CD4-positive, alpha-beta memory T cell (primary cell): Measurements from ENCODE around the gene GMPR2. TPM values are rescaled to one million over a fixed set of nuclear protein-coding genes. Genes with fewer than 3 reads are reported as not detected.

Experiments
- CTCF ChIA-PET: fragments of 350-600 bp; sonication (Branson Sonifier 250); formaldehyde crosslinking; loops from one replicate; lab custom pipeline; 2021; ENCODE audit warnings: inconsistent platforms; ENCODE audit not compliant: partially characterized antibody; lab: Charles Lee
- POLR2A ChIA-PET: fragments of 350-600 bp; sonication (Branson Sonifier 250); formaldehyde crosslinking; loops from one replicate; lab custom pipeline; 2021; ENCODE audit not compliant: partially characterized antibody; lab: Charles Lee
- DNase-seq, 5 donors: peaks; one replicate each; pipeline versions ENCODE4 v3.0.0 to v3.0.0-alpha.2; 2020 to 2022; ENCODE audit warnings: mixed read lengths in 1 of 5
- H3K27ac ChIP-seq: one replicate; pipeline ENCODE4 v1.7.0; 2013; ENCODE audit warnings: low read depth, low read length
- H3K27me3 ChIP-seq: 2 replicates; pipeline ENCODE4 v1.7.0; 2013; ENCODE audit warnings: mild to moderate bottlenecking, low read length, moderate library complexity; ENCODE audit not compliant: insufficient read depth
- H3K36me3 ChIP-seq: 2 replicates; pipeline ENCODE4 v1.7.0; 2013; ENCODE audit warnings: mild to moderate bottlenecking, low read length, moderate library complexity; ENCODE audit not compliant: insufficient read depth
- H3K4me1 ChIP-seq: 2 replicates; pipeline ENCODE4 v1.7.0; 2013; ENCODE audit warnings: mild to moderate bottlenecking, low read length, moderate library complexity; ENCODE audit not compliant: insufficient read depth
- H3K4me3 ChIP-seq, 2 donors: one replicate each; pipeline ENCODE4 v1.7.0; 2013; ENCODE audit warnings: low read length in 2 of 2, mild to moderate bottlenecking in 1 of 2
- H3K9me3 ChIP-seq, 2 donors: one replicate each; pipeline ENCODE4 v1.7.0; 2013; ENCODE audit warnings: low read length in 2 of 2, control low read depth in 1 of 2; ENCODE audit not compliant: control insufficient read depth in 1 of 2
- H3K27ac Mint-ChIP-seq, 7 donors: one replicate each; pipeline ENCODE4 v1.8.0; 2020 to 2021; ENCODE audit warnings: mixed read lengths in 7 of 7, mild to moderate bottlenecking in 6 of 7, inconsistent platforms in 3 of 7, moderate library complexity in 3 of 7
- H3K27me3 Mint-ChIP-seq, 2 donors: one replicate each; pipeline ENCODE4 v1.8.0; 2020 to 2021; ENCODE audit warnings: mixed read lengths in 2 of 2
- H3K36me3 Mint-ChIP-seq, 2 donors: one replicate each; pipeline ENCODE4 v1.8.0; 2020 to 2021; ENCODE audit warnings: mixed read lengths in 2 of 2, inconsistent platforms in 1 of 2, mild to moderate bottlenecking in 1 of 2
- H3K4me1 Mint-ChIP-seq, 4 donors: one replicate each; pipeline ENCODE4 v1.8.0; 2020 to 2021; ENCODE audit warnings: mixed read lengths in 4 of 4, mild to moderate bottlenecking in 1 of 4
- H3K4me3 Mint-ChIP-seq, 8 donors: one replicate each; pipeline ENCODE4 v1.8.0; 2020 to 2021; ENCODE audit warnings: mixed read lengths in 8 of 8, mild to moderate bottlenecking in 7 of 8, moderate library complexity in 6 of 8, inconsistent platforms in 3 of 8
- H3K9me3 Mint-ChIP-seq, 8 donors: one replicate each; pipeline ENCODE4 v1.8.0; 2020 to 2021; ENCODE audit warnings: mixed read lengths in 8 of 8, mild to moderate bottlenecking in 5 of 8, inconsistent platforms in 3 of 8, moderate library complexity in 1 of 8
- intact Hi-C: fragments of 100-400 bp; cut with micrococcal nuclease; formaldehyde crosslinking; loops from one replicate; pipeline ENCODE4 v1.15.1; 2023
- polyA plus RNA-seq, 2 donors: library from polyadenylated mRNA; unstranded; fragments of 300-500 nt; fragmentation: Illumina TruSeq; gene quantifications; one replicate each; pipeline ENCODE4 v1.2.3, GENCODE V29; 2021
- total RNA-seq, 2 experiments: library from RNA; stranded (reverse); gene quantifications; one replicate each; pipeline ENCODE4 v1.2.3, GENCODE V29; 2021

Gene GMPR2
- total and polyA plus RNA-seq, 4 experiments from 2014 or later = 91.0 to 116 (median 99.3) TPM

DNA sequence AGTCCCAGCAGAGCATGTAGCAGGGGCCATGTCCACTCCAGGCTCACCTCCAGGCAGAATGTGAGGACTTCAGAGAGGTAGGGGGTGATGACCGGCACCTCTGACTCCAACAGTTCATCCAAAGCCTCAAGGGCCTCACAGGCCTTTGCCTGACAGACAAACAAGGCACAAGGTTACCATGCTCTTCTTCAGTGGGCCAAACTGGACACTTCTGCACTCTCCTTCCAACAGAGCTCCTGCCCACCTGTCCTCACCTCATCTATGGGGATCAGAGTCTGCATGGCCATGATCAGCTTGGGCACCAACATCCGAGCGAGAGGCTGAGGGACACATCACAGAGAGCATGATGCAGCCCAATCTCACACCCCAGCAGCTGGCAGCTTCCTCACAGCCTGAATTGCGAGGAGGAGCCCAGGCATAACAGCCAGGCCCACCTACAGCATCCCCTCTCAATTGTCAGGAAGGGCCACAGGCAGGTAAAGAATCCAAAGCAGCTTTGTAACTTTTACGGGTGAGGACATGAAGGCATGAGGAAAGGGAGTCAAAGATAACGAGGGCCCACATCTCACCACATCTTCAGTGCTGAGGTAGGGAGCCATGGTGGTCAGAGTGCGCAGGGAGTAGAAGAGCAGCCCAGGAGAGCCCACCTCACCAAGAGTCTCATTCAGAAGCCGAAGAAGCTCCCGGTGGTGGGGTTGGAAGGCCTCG is 45.7 kb upstream of the GMPR2 start:
- no peaks in the 10 kb centered on the region for H3K27me3 ChIP-seq
- DNase-seq = no peak
- H3K4me3 Mint-ChIP-seq = peak overlapping the region; percentile 36 to 96 (median 70)
- peaks cover 23% of the 10 kb centered on the region for H3K4me1 ChIP-seq
- CTCF ChIA-PET = interaction anchor here (0.8 to 3.9 kb wide), 3 partner anchors 25 to 29 kb away, joined by 3 to 15 read pairs (median 11); partner anchors contain the start of genes CHMP4A, IRF9 and MDP1
- no peak overlapping the region for H3K4me3 ChIP-seq
- POLR2A ChIA-PET = interaction anchor here (1.0 to 5.6 kb wide), 9 partner anchors 9 to 73 kb away, joined by 3 to 75 read pairs (median 22); partner anchors contain the start of genes CHMP4A, DCAF11, IRF9 and MDP1
- H3K9me3 ChIP-seq = no peaks in the 10 kb centered on the region
- intact Hi-C loops = no loop called here
- no peak overlapping the region for H3K27ac ChIP-seq
- peaks cover 36% of the 10 kb centered on the region for H3K36me3 ChIP-seq
- peaks cover 15 to 44% (median 27%) of the 10 kb centered on the region in 4 donors for H3K4me1 Mint-ChIP-seq
- H3K27ac Mint-ChIP-seq = peak overlapping the region in 6 of 7 donors; percentile 53 to 96 (median 80)
- peaks cover 8 to 52% of the 10 kb centered on the region in 2 donors for H3K36me3 Mint-ChIP-seq
- no peaks in the 10 kb centered on the region for H3K27me3 Mint-ChIP-seq
- no peaks in the 10 kb centered on the region for H3K9me3 Mint-ChIP-seq

DNA sequence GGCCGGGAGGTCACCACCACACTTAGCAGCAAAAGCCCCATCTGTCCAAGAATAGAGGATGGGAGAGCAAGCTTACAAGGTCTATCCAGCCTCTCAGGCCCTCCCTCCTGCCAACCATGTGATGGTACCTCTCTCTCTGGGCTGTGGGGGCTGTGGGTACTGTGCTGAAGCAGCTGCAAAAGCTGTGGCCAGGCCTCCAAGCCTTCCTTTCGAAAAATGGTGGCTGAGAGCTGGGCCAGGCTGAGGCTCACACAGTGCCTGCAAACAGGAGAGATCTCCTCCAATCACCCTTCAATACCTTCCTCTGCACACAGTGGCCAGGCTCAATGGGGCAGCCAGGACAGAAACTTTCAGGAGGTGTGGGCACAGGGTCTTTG is 45.2 kb upstream of the GMPR2 start:
- no peaks in the 10 kb centered on the region for H3K27me3 Mint-ChIP-seq
- ChIA-PET CTCF (interaction anchor here (0.8 to 3.9 kb wide), 3 partner anchors 26 to 29 kb away, joined by 3 to 15 read pairs (median 11); partner anchors contain the start of genes CHMP4A, IRF9 and MDP1), POLR2A (interaction anchor here (1.0 to 5.6 kb wide), 11 partner anchors 8 to 73 kb away, joined by 3 to 75 read pairs (median 22); partner anchors contain the start of genes CHMP4A, DCAF11, IRF9 and MDP1)
- peaks cover 12 to 54% of the 10 kb centered on the region in 2 donors for H3K36me3 Mint-ChIP-seq
- intact Hi-C loops = no loop called here
- Histone ChIP-seq H3K9me3 (no peaks in the 10 kb centered on the region), H3K36me3 (peaks cover 41% of the 10 kb centered on the region), H3K27me3 (no peaks in the 10 kb centered on the region), H3K4me1 (peaks cover 23% of the 10 kb centered on the region), H3K4me3 (peak overlapping the region in 1 of 2 donors; percentile 90), H3K27ac (peak overlapping the region; percentile 80)
- no peaks in the 10 kb centered on the region for H3K9me3 Mint-ChIP-seq
- H3K4me3 Mint-ChIP-seq = peak overlapping the region; percentile 90 to 96 (median 93)
- peak overlapping the region; percentile 93 to 96 (median 96) for H3K27ac Mint-ChIP-seq
- no peak for DNase-seq
- peaks cover 17 to 50% (median 31%) of the 10 kb centered on the region in 4 donors for H3K4me1 Mint-ChIP-seq

DNA sequence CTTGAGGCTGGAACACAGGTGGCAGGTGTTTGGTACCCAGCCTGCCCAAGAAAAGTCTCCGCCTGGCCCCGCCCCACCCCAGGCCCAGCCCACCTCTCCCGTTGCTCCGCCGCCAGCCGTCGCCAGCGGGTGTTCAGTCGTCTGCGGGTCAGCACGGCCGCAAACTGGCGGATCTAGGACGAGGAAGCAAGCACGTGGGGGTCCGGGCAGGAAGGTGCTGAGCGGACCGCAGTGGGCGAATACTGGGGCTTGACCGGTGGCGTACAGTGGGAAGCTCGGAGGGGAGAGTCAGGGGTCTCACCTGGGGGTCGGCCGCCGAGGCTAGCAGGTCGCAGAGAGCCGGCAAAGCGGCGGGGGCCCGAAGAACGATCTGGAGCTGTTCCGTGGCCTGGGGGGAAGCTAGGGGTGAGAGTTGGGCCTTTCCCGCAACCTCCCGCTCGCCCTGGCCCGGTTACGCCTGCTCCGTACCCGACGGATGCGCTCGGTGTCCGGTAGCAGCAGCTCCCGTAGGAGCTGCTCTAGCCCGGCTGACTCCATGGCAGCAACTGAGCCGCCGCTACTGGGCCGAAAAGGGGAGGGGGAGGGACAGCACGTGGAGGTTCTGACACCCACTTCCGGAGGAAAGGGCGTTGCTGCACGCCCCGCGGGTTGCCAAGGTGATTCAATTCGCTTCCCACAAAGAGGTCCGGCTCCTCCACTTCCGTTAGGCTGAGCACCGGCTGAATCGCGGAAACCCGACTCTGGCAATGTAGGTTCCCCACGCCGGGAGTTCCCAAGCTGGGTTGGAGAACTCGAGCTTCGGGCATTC is 44.3 kb upstream of the GMPR2 start, which contains the start of gene IPO4:
Gene IPO4 (minus strand): TSS at position 566 of the 808 bp plus-strand sequence. CDS start 29 bp downstream, at position 537.
- H3K4me3 Mint-ChIP-seq = peak within 1 kb of the TSS; percentile 90 to 96 (median 93)
- H3K9me3 Mint-ChIP-seq = no peaks in the 10 kb centered on the region
- peaks cover 43% of the 10 kb centered on the region for H3K36me3 ChIP-seq
- DNase-seq = peak; percentile 92 to 98 (median 95)
- H3K4me3 ChIP-seq = peak within 1 kb of the TSS; percentile 31 to 90
- ChIA-PET CTCF (interaction anchor here (0.6 to 3.9 kb wide), 9 partner anchors 25 to 82 kb away, joined by 3 to 15 read pairs (median 4); partner anchors contain the start of genes CHMP4A, IRF9, MDP1 and RNF31), POLR2A (interaction anchor here (0.8 to 5.6 kb wide), 28 partner anchors 10 to 241 kb away, joined by 3 to 75 read pairs (median 5); partner anchors contain the start of genes CBLN3, CHMP4A, DCAF11 and EMC9)
- no peaks in the 10 kb centered on the region for H3K9me3 ChIP-seq
- H3K4me1 ChIP-seq = peaks cover 23% of the 10 kb centered on the region
- H3K27me3 ChIP-seq = no peaks in the 10 kb centered on the region
- peaks cover 20 to 56% (median 36%) of the 10 kb centered on the region in 4 donors for H3K4me1 Mint-ChIP-seq
- intact Hi-C loops = loop anchor here (1.0 to 2.0 kb wide), 7 partner anchors 17 to 74 kb away; partner anchors contain the start of genes CHMP4A, DCAF11, GMPR2 and IRF9
- H3K27ac Mint-ChIP-seq = peak within 1 kb of the TSS; percentile 93 to 96 (median 96)
- no peaks in the 10 kb centered on the region for H3K27me3 Mint-ChIP-seq
- H3K36me3 Mint-ChIP-seq = peaks cover 14 to 50% of the 10 kb centered on the region in 2 donors
- H3K27ac ChIP-seq = peak within 1 kb of the TSS; percentile 80

DNA sequence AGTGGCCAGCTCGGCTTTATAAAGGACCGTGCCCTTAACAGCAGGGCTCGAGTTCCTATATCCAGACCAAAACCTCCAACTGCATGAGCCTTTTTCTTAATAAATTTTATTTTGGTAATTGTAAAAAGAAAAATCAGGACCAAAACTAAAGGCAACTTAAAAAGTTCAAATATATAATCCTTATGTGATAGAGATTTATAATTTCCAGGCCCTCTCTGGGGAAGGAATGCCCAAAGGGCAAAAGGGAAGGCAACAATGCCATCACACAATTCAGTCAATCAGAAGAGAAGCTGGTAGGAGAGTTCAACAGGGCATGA is 43.7 kb upstream of the GMPR2 start:
- H3K27me3 Mint-ChIP-seq = no peaks in the 10 kb centered on the region
- Histone ChIP-seq H3K4me1 (peaks cover 26% of the 10 kb centered on the region), H3K27ac (peak overlapping the region; percentile 80), H3K9me3 (no peaks in the 10 kb centered on the region), H3K27me3 (no peaks in the 10 kb centered on the region), H3K4me3 (no peak overlapping the region), H3K36me3 (peaks cover 42% of the 10 kb centered on the region)
- peak overlapping the region in 7 of 8 donors; percentile 91 to 96 (median 93) for H3K4me3 Mint-ChIP-seq
- intact Hi-C loops = loop anchor here (2.0 kb wide), 1 partner anchor 54 kb away; the partner anchor contains the start of gene TINF2
- ChIA-PET CTCF (interaction anchor here (0.6 to 3.9 kb wide), 10 partner anchors 25 to 119 kb away, joined by 3 to 15 read pairs (median 4); partner anchors contain the start of genes CHMP4A, CIDEB, IRF9 and MDP1), POLR2A (interaction anchor here (0.8 to 5.6 kb wide), 26 partner anchors 10 to 241 kb away, joined by 3 to 75 read pairs (median 5); partner anchors contain the start of genes CBLN3, CHMP4A, DCAF11 and EMC9)
- peaks cover 14 to 47% of the 10 kb centered on the region in 2 donors for H3K36me3 Mint-ChIP-seq
- peak overlapping the region; percentile 93 to 96 (median 96) for H3K27ac Mint-ChIP-seq
- no peak for DNase-seq
- H3K9me3 Mint-ChIP-seq = no peaks in the 10 kb centered on the region
- H3K4me1 Mint-ChIP-seq = peaks cover 22 to 59% (median 38%) of the 10 kb centered on the region in 4 donors

DNA sequence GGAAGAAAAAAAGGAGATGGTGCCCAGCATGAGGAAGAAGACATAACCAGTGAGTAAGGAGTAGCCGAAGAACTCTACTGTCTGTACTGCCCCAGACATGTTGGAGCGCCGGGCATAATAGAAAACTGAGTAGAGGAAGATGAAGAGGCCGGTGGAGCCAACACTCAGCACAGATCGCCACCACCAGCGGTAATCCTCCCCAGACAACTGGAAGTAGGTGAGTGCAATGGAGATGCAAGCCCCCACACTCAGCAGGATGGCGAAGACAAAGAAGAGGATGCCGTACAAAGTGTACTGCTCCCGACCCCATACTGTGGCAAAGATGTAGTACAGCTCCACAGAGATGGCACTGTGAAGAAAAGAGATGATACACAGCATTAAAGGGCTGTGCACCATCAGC is 43.3 kb upstream of the GMPR2 start:
- peaks cover 30% of the 10 kb centered on the region for H3K4me1 ChIP-seq
- intact Hi-C loops = loop anchor here (2.0 kb wide), 1 partner anchor 53 kb away; the partner anchor contains the start of gene TINF2
- Mint-ChIP-seq H3K9me3 (no peaks in the 10 kb centered on the region), H3K36me3 (peaks cover 14 to 47% of the 10 kb centered on the region in 2 donors), H3K4me1 (peaks cover 26 to 63% (median 43%) of the 10 kb centered on the region in 4 donors), H3K27ac (peak overlapping the region; percentile 93 to 96 (median 96)), H3K27me3 (no peaks in the 10 kb centered on the region), H3K4me3 (peak overlapping the region in 1 of 8 donors; percentile 96)
- H3K9me3 ChIP-seq = no peaks in the 10 kb centered on the region
- H3K4me3 ChIP-seq = no peak overlapping the region
- no peak for DNase-seq
- CTCF ChIA-PET = interaction anchor here (0.6 to 3.9 kb wide), 9 partner anchors 24 to 119 kb away, joined by 3 to 15 read pairs (median 4); partner anchors contain the start of genes CHMP4A, CIDEB, IRF9 and MDP1
- POLR2A ChIA-PET = interaction anchor here (0.9 to 5.6 kb wide), 21 partner anchors 10 to 150 kb away, joined by 3 to 75 read pairs (median 6); partner anchors contain the start of genes CHMP4A, DCAF11, GMPR2 and IRF9
- H3K36me3 ChIP-seq = peaks cover 38% of the 10 kb centered on the region
- peak overlapping the region; percentile 80 for H3K27ac ChIP-seq
- H3K27me3 ChIP-seq = no peaks in the 10 kb centered on the region

DNA sequence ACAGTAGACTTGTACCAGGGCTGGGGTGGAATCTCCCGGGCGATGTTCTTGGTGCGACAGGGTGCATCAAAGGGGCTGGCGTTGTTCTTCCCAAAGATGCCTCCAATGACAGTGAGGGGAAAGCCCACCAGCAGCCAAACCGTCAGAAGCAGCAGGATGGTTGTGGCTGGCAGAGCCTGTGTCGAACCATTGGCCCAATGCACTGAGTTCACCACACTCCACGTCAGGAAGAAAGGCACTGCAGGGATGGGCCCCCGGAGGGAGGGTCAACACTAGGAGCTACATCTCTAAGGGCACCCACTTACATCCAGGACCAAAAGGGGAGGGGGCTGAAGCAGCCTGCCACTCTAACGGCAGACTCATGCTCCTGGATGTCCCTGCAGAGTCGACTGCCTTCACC is 42.3 kb upstream of the GMPR2 start:
- Mint-ChIP-seq H3K36me3 (peaks cover 14 to 52% of the 10 kb centered on the region in 2 donors), H3K27ac (peak overlapping the region in 6 of 7 donors; percentile 32 to 96 (median 86)), H3K4me1 (peaks cover 32 to 69% (median 50%) of the 10 kb centered on the region in 4 donors), H3K27me3 (no peaks in the 10 kb centered on the region), H3K9me3 (no peaks in the 10 kb centered on the region), H3K4me3 (no peak overlapping the region)
- Histone ChIP-seq H3K9me3 (no peaks in the 10 kb centered on the region), H3K36me3 (peaks cover 28% of the 10 kb centered on the region), H3K27ac (no peak overlapping the region), H3K27me3 (no peaks in the 10 kb centered on the region), H3K4me3 (no peak overlapping the region), H3K4me1 (peaks cover 36% of the 10 kb centered on the region)
- CTCF ChIA-PET = interaction anchor here (1.1 to 1.4 kb wide), 2 partner anchors 29 to 118 kb away, joined by 3 read pairs; partner anchors contain the start of genes CIDEB and IRF9
- POLR2A ChIA-PET = interaction anchor here (1.3 kb wide), 1 partner anchor 52 kb away, joined by 3 read pairs; the partner anchor contains the start of gene TINF2
- intact Hi-C loops = no loop called here
- peak in 1 of 5 donors; percentile 37 for DNase-seq
